HEK293 (cell line): ENCODE results near the gene FUOM.
A peak's percentile ranks its signal among the peaks of the same experiment; 100 is the strongest.

Source experiments
- CTCF ChIP-seq: fragments of 450-650 bp; formaldehyde crosslinking; IDR thresholded peaks from 2 replicates; pipeline ENCODE4 v1.5.1; 2016; ENCODE audit warnings: missing biosample characterization, missing genetic modification characterization
- GLI4 ChIP-seq: fragments of 450-650 bp; formaldehyde crosslinking; IDR thresholded peaks from 2 replicates; pipeline ENCODE4 v1.5.1; 2016; ENCODE audit warnings: missing biosample characterization, missing genetic modification characterization
- GLIS2 ChIP-seq: fragments of 450-650 bp; formaldehyde crosslinking; IDR thresholded peaks from 2 replicates; pipeline ENCODE4 v1.5.1; 2016; ENCODE audit warnings: missing biosample characterization, missing genetic modification characterization
- HOXD13 ChIP-seq: sonication (generic); formaldehyde crosslinking; IDR thresholded peaks from 2 replicates; pipeline ENCODE4 v1.8.0; 2022; ENCODE audit warnings: missing genetic modification reagents, borderline replicate concordance
- KLF10 ChIP-seq: fragments of 450-650 bp; IDR thresholded peaks from 2 replicates; pipeline ENCODE4 v1.5.1; 2018; ENCODE audit warnings: missing biosample characterization, mild to moderate bottlenecking, missing genetic modification characterization
- KLF8 ChIP-seq: fragments of 450-650 bp; formaldehyde crosslinking; IDR thresholded peaks from 2 replicates; pipeline ENCODE4 v1.5.1; 2016; ENCODE audit warnings: missing biosample characterization, missing genetic modification characterization
- PRDM4 ChIP-seq: fragments of 450-650 bp; formaldehyde crosslinking; IDR thresholded peaks from 2 replicates; pipeline ENCODE4 v1.5.1; 2017; ENCODE audit warnings: missing biosample characterization, missing genetic modification characterization
- PRDM6 ChIP-seq: fragments of 450-650 bp; formaldehyde crosslinking; IDR thresholded peaks from 2 replicates; pipeline ENCODE4 v1.5.1; 2017; ENCODE audit warnings: missing biosample characterization, missing genetic modification characterization
- RBAK ChIP-seq: fragments of 450-650 bp; formaldehyde crosslinking; IDR thresholded peaks from 2 replicates; pipeline ENCODE4 v1.5.1; 2016; ENCODE audit warnings: missing biosample characterization, missing genetic modification characterization
- REST ChIP-seq: fragments of 450-650 bp; formaldehyde crosslinking; IDR thresholded peaks from 2 replicates; pipeline ENCODE4 v1.5.1; 2016; ENCODE audit warnings: missing biosample characterization, missing genetic modification characterization
- SALL2 ChIP-seq: fragments of 450-650 bp; formaldehyde crosslinking; IDR thresholded peaks from 2 replicates; pipeline ENCODE4 v1.5.0; 2017; ENCODE audit warnings: missing biosample characterization, mild to moderate bottlenecking, missing genetic modification characterization, borderline replicate concordance
- SCRT2 ChIP-seq: fragments of 450-650 bp; formaldehyde crosslinking; IDR thresholded peaks from 2 replicates; pipeline ENCODE4 v1.5.1; 2016; ENCODE audit warnings: missing biosample characterization, missing genetic modification characterization
- SP3 ChIP-seq: fragments of 450-650 bp; formaldehyde crosslinking; IDR thresholded peaks from 2 replicates; pipeline ENCODE4 v1.5.1; 2016; ENCODE audit warnings: missing biosample characterization, missing genetic modification characterization
- YY2 ChIP-seq: fragments of 450-650 bp; formaldehyde crosslinking; IDR thresholded peaks from 2 replicates; pipeline ENCODE4 v1.5.1; 2016; ENCODE audit warnings: missing biosample characterization, missing genetic modification characterization
- ZBTB1 ChIP-seq: fragments of 450-650 bp; formaldehyde crosslinking; IDR thresholded peaks from 2 replicates; pipeline ENCODE4 v1.5.1; 2016; ENCODE audit warnings: missing biosample characterization, missing genetic modification characterization
- ZBTB17 ChIP-seq: fragments of 450-650 bp; formaldehyde crosslinking; IDR thresholded peaks from 2 replicates; pipeline ENCODE4 v1.5.1; 2016; ENCODE audit warnings: missing biosample characterization, missing genetic modification characterization
- ZBTB21 ChIP-seq: fragments of 450-650 bp; formaldehyde crosslinking; IDR thresholded peaks from 2 replicates; pipeline ENCODE4 v1.5.1; 2017; ENCODE audit warnings: missing biosample characterization, missing genetic modification characterization
- ZBTB48 ChIP-seq: fragments of 450-650 bp; formaldehyde crosslinking; IDR thresholded peaks from 2 replicates; pipeline ENCODE4 v1.5.1; 2016; ENCODE audit warnings: missing biosample characterization, missing genetic modification characterization
- ZEB2 ChIP-seq: fragments of 450-650 bp; formaldehyde crosslinking; IDR thresholded peaks from 2 replicates; pipeline ENCODE4 v1.5.1; 2016; ENCODE audit warnings: missing biosample characterization, missing genetic modification characterization
- ZFP37 ChIP-seq: fragments of 450-650 bp; formaldehyde crosslinking; IDR thresholded peaks from 2 replicates; pipeline ENCODE4 v1.5.1; 2016; ENCODE audit warnings: missing biosample characterization, missing genetic modification characterization
- ZNF121 ChIP-seq: fragments of 450-650 bp; formaldehyde crosslinking; IDR thresholded peaks from 2 replicates; pipeline ENCODE4 v1.5.1; 2016; ENCODE audit warnings: missing biosample characterization, missing genetic modification characterization
- ZNF221 ChIP-seq: fragments of 450-650 bp; formaldehyde crosslinking; IDR thresholded peaks from 2 replicates; pipeline ENCODE4 v1.5.1; 2017; ENCODE audit warnings: missing biosample characterization, missing genetic modification characterization, borderline replicate concordance
- ZNF302 ChIP-seq: fragments of 450-650 bp; formaldehyde crosslinking; IDR thresholded peaks from 2 replicates; pipeline ENCODE4 v1.5.1; 2016; ENCODE audit warnings: missing biosample characterization, missing genetic modification characterization, low read depth
- ZNF501 ChIP-seq: fragments of 450-650 bp; formaldehyde crosslinking; IDR thresholded peaks from 2 replicates; pipeline ENCODE4 v1.5.1; 2016; ENCODE audit warnings: missing biosample characterization, missing genetic modification characterization
- ZNF571 ChIP-seq: fragments of 450-650 bp; formaldehyde crosslinking; IDR thresholded peaks from 2 replicates; pipeline ENCODE4 v1.5.0; 2017; ENCODE audit warnings: missing biosample characterization, missing genetic modification characterization
- ZNF639 ChIP-seq: fragments of 450-650 bp; formaldehyde crosslinking; IDR thresholded peaks from 2 replicates; pipeline ENCODE4 v1.5.1; 2016; ENCODE audit warnings: missing biosample characterization, missing genetic modification characterization
- ZNF664 ChIP-seq: fragments of 450-650 bp; formaldehyde crosslinking; IDR thresholded peaks from 2 replicates; pipeline ENCODE4 v1.5.1; 2016; ENCODE audit warnings: missing biosample characterization, missing genetic modification characterization
- ZNF701 ChIP-seq: fragments of 450-650 bp; formaldehyde crosslinking; IDR thresholded peaks from 2 replicates; pipeline ENCODE4 v1.5.1; 2016; ENCODE audit warnings: missing biosample characterization, missing genetic modification characterization
- ZNF777 ChIP-seq: fragments of 450-650 bp; formaldehyde crosslinking; IDR thresholded peaks from 2 replicates; pipeline ENCODE4 v1.5.1; 2017; ENCODE audit warnings: missing biosample characterization, missing genetic modification characterization, borderline replicate concordance
- ZNF785 ChIP-seq: fragments of 450-650 bp; formaldehyde crosslinking; IDR thresholded peaks from 2 replicates; pipeline ENCODE4 v1.5.1; 2016; ENCODE audit warnings: missing biosample characterization, missing genetic modification characterization
- ZSCAN23 ChIP-seq: fragments of 450-650 bp; formaldehyde crosslinking; IDR thresholded peaks from 2 replicates; pipeline ENCODE4 v1.5.1; 2016; ENCODE audit warnings: missing biosample characterization, missing genetic modification characterization

FUOM gene

GRCh38 chr10:133318494-133319127 is 39.2 kb downstream of the FUOM start (continued):
- TF ChIP-seq ZNF501 (peak; percentile 84), REST (tag by site-specific recombination) (peak; percentile 52), KLF10 (tag by site-specific recombination) (peak; percentile 72; the same call in 1 of the 2 replicates), ZNF664 (no peak), ZNF777 (tag by site-specific recombination) (peak; percentile 69; the same call in 1 of the 2 replicates), ZBTB1 (tag by site-specific recombination) (no peak), ZNF639 (tag by site-specific recombination) (peak; percentile 76), CTCF (tag by site-specific recombination) (peak; percentile 96), ZBTB17 (peak; percentile 83), ZEB2 (peak; percentile 95), ZNF701 (tag by site-specific recombination) (no peak), ZFP37 (tag by site-specific recombination) (0 out of 2 replicates have a peak, but pooled peaks have one; percentile 78), ZNF571 (no peak), SALL2 (tag by site-specific recombination) (no peak), GLIS2 (tag by site-specific recombination) (peak; percentile 89), ZNF785 (tag by site-specific recombination) (peak; percentile 62; the same call in 1 of the 2 replicates), SP3 (tag by site-specific recombination) (peak; percentile 71), ZBTB21 (tag by site-specific recombination) (0 out of 2 replicates have a peak, but pooled peaks have one; percentile 38), SCRT2 (tag by site-specific recombination) (peak; percentile 59), ZNF121 (tag by site-specific recombination) (no peak), YY2 (tag by site-specific recombination) (peak; percentile 64; the same call in 1 of the 2 replicates), ZSCAN23 (tag by site-specific recombination) (0 out of 2 replicates have a peak, but pooled peaks have one; percentile 19), ZNF302 (tag by site-specific recombination) (no peak), PRDM6 (tag by site-specific recombination) (no peak), ZBTB48 (tag by site-specific recombination) (peak; percentile 63; the same call in 1 of the 2 replicates), HOXD13 (CRISPR knock-in tag) (no peak), GLI4 (tag by site-specific recombination) (peak; percentile 56; the same call in 1 of the 2 replicates), RBAK (tag by site-specific recombination) (no peak), PRDM4 (peak; percentile 36; the same call in 1 of the 2 replicates), ZNF221 (tag by site-specific recombination) (no peak), KLF8 (tag by site-specific recombination) (peak; percentile 36; the same call in 1 of the 2 replicates)
